Hepatocyte (in vitro differentiated cells): Measurements from ENCODE around the gene SPOCK2. TPM values are rescaled to one million over a fixed set of nuclear protein-coding genes. Genes with fewer than 3 reads are reported as not detected.
A peak's percentile ranks its signal among the peaks of the same experiment; 100 is the strongest.

Experiments used
- DNase-seq: peaks from one replicate; pipeline ENCODE4 v3.0.0-alpha.2; 2016; ENCODE audit warnings: low spot score
- H2AFZ ChIP-seq: fragments of 200-600 bp; sonication (generic); 2 replicates; pipeline ENCODE4 v1.6.0; 2016; ENCODE audit warnings: antibody characterized with exemption, mild to moderate bottlenecking
- H3K27ac ChIP-seq: fragments of 200-600 bp; sonication (generic); 2 replicates; pipeline ENCODE4 v1.5.1; 2016; ENCODE audit warnings: mild to moderate bottlenecking
- H3K27me3 ChIP-seq: fragments of 200-600 bp; sonication (generic); 2 replicates; pipeline ENCODE4 v1.6.1; 2016
- H3K36me3 ChIP-seq: fragments of 200-600 bp; sonication (generic); replicated peaks from 2 replicates; pipeline ENCODE4 v1.5.1; 2016; ENCODE audit warnings: low read depth; ENCODE audit not compliant: insufficient read depth
- H3K4me1 ChIP-seq: fragments of 200-600 bp; sonication (generic); 2 replicates; pipeline ENCODE4 v1.5.1; 2016; ENCODE audit warnings: mild to moderate bottlenecking, moderate library complexity; ENCODE audit not compliant: insufficient read depth
- H3K4me2 ChIP-seq: fragments of 200-600 bp; sonication (generic); 2 replicates; pipeline ENCODE4 v1.6.0; 2016
- H3K4me3 ChIP-seq: fragments of 200-600 bp; sonication (generic); 2 replicates; pipeline ENCODE4 v1.5.1; 2016; ENCODE audit warnings: mild to moderate bottlenecking
- H3K79me2 ChIP-seq: fragments of 200-600 bp; sonication (generic); 2 replicates; pipeline ENCODE4 v1.6.0; 2017; ENCODE audit warnings: mild to moderate bottlenecking
- H3K9me2 ChIP-seq: fragments of 200-600 bp; sonication (generic); replicated peaks from 2 replicates; pipeline ENCODE4 v1.6.0; 2017; ENCODE audit warnings: mild to moderate bottlenecking; ENCODE audit not compliant: insufficient read depth
- H3K9me3 ChIP-seq: fragments of 200-600 bp; sonication (generic); 2 replicates; pipeline ENCODE4 v1.5.1; 2016; ENCODE audit warnings: low read depth, mild to moderate bottlenecking
- H4K20me1 ChIP-seq: fragments of 200-600 bp; sonication (generic); 2 replicates; pipeline ENCODE4 v1.6.0; 2016; ENCODE audit warnings: mild to moderate bottlenecking; ENCODE audit not compliant: insufficient read depth, poor library complexity, severe bottlenecking
- CTCF ChIP-seq: fragments of 200-600 bp; sonication (generic); IDR thresholded peaks from 2 replicates; pipeline ENCODE4 v1.5.1; 2016; ENCODE audit warnings: antibody characterized with exemption, mild to moderate bottlenecking; ENCODE audit not compliant: poor library complexity
- EZH2 ChIP-seq: fragments of 200-600 bp; sonication (generic); IDR thresholded peaks from 2 replicates; pipeline ENCODE4 v1.6.1; 2016; ENCODE audit warnings: antibody characterized with exemption, mild to moderate bottlenecking, borderline replicate concordance
- EZH2phosphoT487 ChIP-seq: fragments of 200-600 bp; sonication (generic); IDR thresholded peaks from one replicate; pipeline ENCODE4 v1.6.1; 2018; ENCODE audit warnings: antibody characterized with exemption, mild to moderate bottlenecking, low read depth, moderate library complexity; ENCODE audit not compliant: unreplicated experiment, severe bottlenecking
- WGBS: methylation state at CpG from one replicate; pipeline ENCODE4 v1.1.6; 2016; ENCODE audit warnings: low lambda C conversion rate; ENCODE audit errors: missing lambda C conversion rate; 5-methylcytosine and 5-hydroxymethylcytosine counted together
- polyA plus RNA-seq: library from polyadenylated mRNA; unstranded; fragments of >200 nt; fragmentation: Nextera tagmentation; extraction: Ambion mirVana; gene quantifications from 2 replicates; pipeline ENCODE4 v1.2.1, GENCODE V29; 2016
- total RNA-seq: library from RNA; depleted of rRNA; stranded (reverse); fragments of >200 nt; gene quantifications from 2 replicates; pipeline ENCODE4 v1.2.3, GENCODE V29; 2014

The SPOCK2 gene
- total and polyA plus RNA-seq, 2 experiments from 2014 or later = 3.0 to 3.1 TPM

GRCh38 chr10:72127571-72127970 lies 39.2 kb upstream of the SPOCK2 start:
- Histone ChIP-seq H3K27me3 (no peaks in the 10 kb centered on the region), H3K36me3 (no peaks in the 10 kb centered on the region), H3K4me1 (peaks cover 4% of the 10 kb centered on the region), H3K9me2 (no peaks in the 10 kb centered on the region), H3K4me2 (no peak overlapping the region), H2AFZ (no peak overlapping the region), H3K79me2 (no peaks in the 10 kb centered on the region), H3K27ac (no peak overlapping the region), H4K20me1 (no peaks in the 10 kb centered on the region), H3K9me3 (no peaks in the 10 kb centered on the region), H3K4me3 (no peak overlapping the region)
- TF ChIP-seq EZH2phosphoT487 (no peak), CTCF (no peak), EZH2 (no peak)
- WGBS = 97% methylated on average over 2 of the region's 2 CpGs
- no peak for DNase-seq

GRCh38 chr10:72126872-72127232 lies 38.5 kb upstream of the SPOCK2 start:
- no peaks in the 10 kb centered on the region for H3K9me2 ChIP-seq
- no peak overlapping the region for H3K4me2 ChIP-seq
- WGBS = 96% methylated on average over 3 of the region's 3 CpGs
- no peak for DNase-seq
- H3K27me3 ChIP-seq = no peaks in the 10 kb centered on the region
- H3K4me1 ChIP-seq = peaks cover 4% of the 10 kb centered on the region
- H3K36me3 ChIP-seq = no peaks in the 10 kb centered on the region
- no peak for TF ChIP-seq EZH2phosphoT487
- TF ChIP-seq CTCF = no peak
- no peak for TF ChIP-seq EZH2
- H3K4me3 ChIP-seq = no peak overlapping the region
- no peaks in the 10 kb centered on the region for H3K9me3 ChIP-seq
- no peaks in the 10 kb centered on the region for H4K20me1 ChIP-seq
- H3K27ac ChIP-seq = no peak overlapping the region
- no peak overlapping the region for H2AFZ ChIP-seq
- no peaks in the 10 kb centered on the region for H3K79me2 ChIP-seq

- Histone ChIP-seq H4K20me1 (no peaks in the 10 kb centered on the region), H3K9me3 (no peaks in the 10 kb centered on the region), H3K79me2 (no peaks in the 10 kb centered on the region), H3K4me1 (peaks cover 4% of the 10 kb centered on the region), H3K4me3 (no peak overlapping the region), H3K9me2 (no peaks in the 10 kb centered on the region), H3K36me3 (no peaks in the 10 kb centered on the region), H2AFZ (no peak overlapping the region), H3K27me3 (no peaks in the 10 kb centered on the region), H3K27ac (no peak overlapping the region), H3K4me2 (no peak overlapping the region)
- TF ChIP-seq EZH2 = no peak
- TF ChIP-seq CTCF = peak; percentile 35
- DNase-seq = peak; percentile 17
- WGBS = 91% methylated on average over 3 of the region's 3 CpGs
Measured at GRCh38 chr10:72126184-72126871, 38.0 kb upstream of the SPOCK2 start.
